Measurements from ENCODE around the gene DHX8. TPM values are rescaled to one million over a fixed set of nuclear protein-coding genes. Genes with fewer than 3 reads are reported as not detected.

Gene DHX8
- total RNA-seq, 1 experiment from 2014 or later: 54.1 TPM

DNA sequence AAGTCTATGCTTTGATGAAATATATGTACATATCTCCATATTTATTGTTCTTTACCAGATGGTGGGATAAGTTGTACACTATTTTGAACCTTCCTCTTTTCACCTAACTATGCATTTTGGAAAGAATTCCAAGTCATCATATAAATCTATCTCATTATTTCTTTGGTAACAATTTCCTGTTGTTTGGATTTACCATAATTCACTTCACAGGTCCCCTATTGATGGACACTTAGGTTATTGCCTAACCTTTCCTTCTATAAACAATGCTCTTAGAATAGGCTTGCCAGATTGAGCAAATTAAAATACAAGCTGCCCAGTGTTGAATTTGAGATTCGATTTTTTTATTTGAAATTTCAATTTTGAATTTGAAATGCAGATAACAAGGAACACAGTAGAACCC, 28.9 kb upstream of the DHX8 start:
- peaks cover 0 to 13% (median 10%) of the 10 kb centered on the region in 3 experiments; a peak in 4 of 7 replicates for H3K36me3 Mint-ChIP-seq (ENCODE audit: insufficient read depth in 1 of 3, low read depth in 3 of 3)
- H4K8ac ChIP-seq (replicated peaks; ENCODE audit: insufficient read length, low read depth, low read length): no peak overlapping the region
- no peak overlapping the region for H3K14ac ChIP-seq (ENCODE audit: insufficient read depth, low read length)
- no peak overlapping the region for H3K4ac ChIP-seq (ENCODE audit: low read depth, low read length)
- TF ChIP-seq CTCF (conservative IDR thresholded peaks at IDR 0.05): no peak
- no peaks in the 10 kb centered on the region for H3K4me1 ChIP-seq (ENCODE audit: insufficient read depth, low read length)
- H3K27me3 Mint-ChIP-seq (ENCODE audit: low read depth): no peaks in the 10 kb centered on the region; the same call in 1 of the 2 replicates
- no peaks in the 10 kb centered on the region for H3K23me2 ChIP-seq (ENCODE audit: insufficient read length, low read depth, low read length, poor library complexity, severe bottlenecking)
- no peaks in the 10 kb centered on the region for H3K79me1 ChIP-seq (ENCODE audit: insufficient read depth, low read depth, low read length, poor library complexity, severe bottlenecking)
- no peak overlapping the region for H2BK12ac ChIP-seq (ENCODE audit: insufficient read length, low read depth, low read length)
- no peak overlapping the region for H2BK5ac ChIP-seq (ENCODE audit: insufficient read length, low read length)
- H2AFZ ChIP-seq (ENCODE audit: low read length): no peak overlapping the region
- H3K9ac ChIP-seq (ENCODE audit: extremely low read depth, insufficient read length, low read length): no peak overlapping the region
- WGBS (ENCODE audit: extremely low coverage, insufficient read length, low lambda C conversion rate): no CpG with 5 or more reads among the region's 1 CpG
- H3K27me3 ChIP-seq (ENCODE audit: insufficient read depth, low read length): no peaks in the 10 kb centered on the region
- no peak for DNase-seq
- H4K5ac ChIP-seq (ENCODE audit: insufficient read length, low read depth, low read length): no peak overlapping the region
- no peaks in the 10 kb centered on the region for H3K79me2 ChIP-seq (ENCODE audit: insufficient read depth, low read length)
- no peak overlapping the region for H3T11ph ChIP-seq (ENCODE audit: low read length)
- H3K23ac ChIP-seq (ENCODE audit: insufficient read length, low read depth, low read length): no peak overlapping the region
- no peak overlapping the region for H3K18ac ChIP-seq (ENCODE audit: insufficient read length, low read depth, low read length)
- H3K4me3 Mint-ChIP-seq: no peak overlapping the region
- no peaks in the 10 kb centered on the region for H4K20me1 ChIP-seq (ENCODE audit: control insufficient read depth, insufficient read depth, insufficient read length)
- H3K27ac Mint-ChIP-seq: no peak overlapping the region
- no peak overlapping the region for H2BK15ac ChIP-seq (ENCODE audit: low read depth, low read length)
- H4K91ac ChIP-seq (ENCODE audit: insufficient read length, low read depth, low read length): no peak overlapping the region
- peaks cover 16% of the 10 kb centered on the region in 2 experiments for H3K9me3 Mint-ChIP-seq
- H3K56ac ChIP-seq (ENCODE audit: insufficient read length, low read depth, low read length): no peak overlapping the region
- no peaks in the 10 kb centered on the region for H3K9me3 ChIP-seq (ENCODE audit: control insufficient read depth, low read depth, low read length)
- H2BK120ac ChIP-seq (ENCODE audit: low read depth, low read length, poor library complexity, severe bottlenecking): no peak overlapping the region
- no peak overlapping the region for H2BK20ac ChIP-seq (ENCODE audit: low read depth, low read length, poor library complexity, severe bottlenecking)
- no peak overlapping the region for H3K4me2 ChIP-seq (ENCODE audit: insufficient read depth, insufficient read length, low read length)
- H2AK5ac ChIP-seq (ENCODE audit: insufficient read length, low read length): no peak overlapping the region
- H3K27ac ChIP-seq (ENCODE audit: insufficient read length, low read depth, low read length): no peak overlapping the region
- peaks cover 4 to 9% of the 10 kb centered on the region in 2 experiments; a peak in 3 of 4 replicates for H3K4me1 Mint-ChIP-seq

Measured in H9 (cell line).